ENCODE results near the gene AMOT.

- TF ChIP-seq, protein P1, sequence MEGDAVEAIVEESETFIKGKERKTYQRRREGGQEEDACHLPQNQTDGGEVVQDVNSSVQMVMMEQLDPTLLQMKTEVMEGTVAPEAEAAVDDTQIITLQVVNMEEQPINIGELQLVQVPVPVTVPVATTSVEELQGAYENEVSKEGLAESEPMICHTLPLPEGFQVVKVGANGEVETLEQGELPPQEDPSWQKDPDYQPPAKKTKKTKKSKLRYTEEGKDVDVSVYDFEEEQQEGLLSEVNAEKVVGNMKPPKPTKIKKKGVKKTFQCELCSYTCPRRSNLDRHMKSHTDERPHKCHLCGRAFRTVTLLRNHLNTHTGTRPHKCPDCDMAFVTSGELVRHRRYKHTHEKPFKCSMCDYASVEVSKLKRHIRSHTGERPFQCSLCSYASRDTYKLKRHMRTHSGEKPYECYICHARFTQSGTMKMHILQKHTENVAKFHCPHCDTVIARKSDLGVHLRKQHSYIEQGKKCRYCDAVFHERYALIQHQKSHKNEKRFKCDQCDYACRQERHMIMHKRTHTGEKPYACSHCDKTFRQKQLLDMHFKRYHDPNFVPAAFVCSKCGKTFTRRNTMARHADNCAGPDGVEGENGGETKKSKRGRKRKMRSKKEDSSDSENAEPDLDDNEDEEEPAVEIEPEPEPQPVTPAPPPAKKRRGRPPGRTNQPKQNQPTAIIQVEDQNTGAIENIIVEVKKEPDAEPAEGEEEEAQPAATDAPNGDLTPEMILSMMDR (IDR thresholded peaks at IDR 0.05) = no peak
- no peak for TF ChIP-seq POLR2A (IDR thresholded peaks at IDR 0.05)
- TF ChIP-seq EP300 (IDR thresholded peaks at IDR 0.05) = no peak
These were observed 5.6 kb downstream of the AMOT start for GRCh38 chrX:112835019-112835418.
